Measurements from ENCODE around the gene LSAMP.
"Not testable (repeated sequence)": the region's sequence is repeated elsewhere in the genome, so short reads cannot be mapped to it uniquely, and the experiment has no call there.

The LSAMP gene

DNA sequence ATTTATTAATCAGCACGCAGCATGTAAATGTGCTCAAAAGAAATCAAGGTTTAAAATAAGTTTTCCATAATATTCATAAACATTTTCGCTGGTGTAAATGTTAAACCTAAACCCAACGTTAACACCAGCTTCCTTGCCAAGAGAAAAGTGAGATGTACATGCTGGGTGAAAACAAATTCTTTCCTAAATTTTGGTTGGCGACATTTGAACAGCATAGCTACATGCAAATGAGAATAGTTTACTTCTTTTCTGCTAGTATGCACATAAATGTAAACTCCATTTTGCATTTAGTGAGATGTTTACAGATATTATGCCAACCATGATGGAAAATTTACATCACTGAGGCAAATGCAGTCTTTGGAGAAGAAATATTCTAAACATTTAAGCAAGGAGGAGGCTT, 639.8 kb downstream of the LSAMP start:
- DNase-seq (ENCODE audit: low read depth, low spot score) = no peak
- POLR2A ChIA-PET = interaction anchor here (1.0 to 1.1 kb wide), 3 partner anchors 14 to 22 kb away, joined by 4 to 5 read pairs (median 5); no protein-coding TSS in a partner anchor
- CTCF ChIA-PET = interaction anchor here (1.0 to 7.2 kb wide), 8 partner anchors 10 to 588 kb away, joined by 3 to 49 read pairs (median 4); no protein-coding TSS in a partner anchor
- TF ChIP-seq, protein P1, sequence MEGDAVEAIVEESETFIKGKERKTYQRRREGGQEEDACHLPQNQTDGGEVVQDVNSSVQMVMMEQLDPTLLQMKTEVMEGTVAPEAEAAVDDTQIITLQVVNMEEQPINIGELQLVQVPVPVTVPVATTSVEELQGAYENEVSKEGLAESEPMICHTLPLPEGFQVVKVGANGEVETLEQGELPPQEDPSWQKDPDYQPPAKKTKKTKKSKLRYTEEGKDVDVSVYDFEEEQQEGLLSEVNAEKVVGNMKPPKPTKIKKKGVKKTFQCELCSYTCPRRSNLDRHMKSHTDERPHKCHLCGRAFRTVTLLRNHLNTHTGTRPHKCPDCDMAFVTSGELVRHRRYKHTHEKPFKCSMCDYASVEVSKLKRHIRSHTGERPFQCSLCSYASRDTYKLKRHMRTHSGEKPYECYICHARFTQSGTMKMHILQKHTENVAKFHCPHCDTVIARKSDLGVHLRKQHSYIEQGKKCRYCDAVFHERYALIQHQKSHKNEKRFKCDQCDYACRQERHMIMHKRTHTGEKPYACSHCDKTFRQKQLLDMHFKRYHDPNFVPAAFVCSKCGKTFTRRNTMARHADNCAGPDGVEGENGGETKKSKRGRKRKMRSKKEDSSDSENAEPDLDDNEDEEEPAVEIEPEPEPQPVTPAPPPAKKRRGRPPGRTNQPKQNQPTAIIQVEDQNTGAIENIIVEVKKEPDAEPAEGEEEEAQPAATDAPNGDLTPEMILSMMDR (IDR thresholded peaks at IDR 0.05; ENCODE audit: insufficient read depth, low read length, missing control alignments) = no peak
- no peak overlapping the region for H3K4me3 ChIP-seq (ENCODE audit: low read depth, low read length)

DNA sequence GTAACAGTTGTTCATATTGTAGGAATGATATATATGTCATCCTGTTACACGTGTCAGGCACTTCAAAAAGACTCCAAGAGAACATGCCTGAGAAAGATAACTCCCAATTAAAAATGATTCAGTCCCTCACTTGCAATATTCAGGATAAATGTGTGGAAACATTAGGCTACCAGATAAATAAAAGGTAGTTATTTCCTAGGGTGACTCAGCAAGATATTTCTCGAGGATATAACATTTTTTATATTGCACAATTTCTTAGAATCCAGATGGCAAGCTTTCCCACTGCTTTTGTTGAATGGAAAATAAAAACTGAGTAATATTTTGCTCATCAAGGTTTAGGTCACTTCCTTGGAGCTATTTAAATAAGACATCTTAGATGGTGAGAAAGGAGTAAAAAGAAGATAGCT, 640.6 kb downstream of the LSAMP start:
- CTCF ChIA-PET = interaction anchor here (1.0 to 7.2 kb wide), 8 partner anchors 11 to 587 kb away, joined by 3 to 49 read pairs (median 4); no protein-coding TSS in a partner anchor
- POLR2A ChIA-PET = interaction anchor here (0.8 to 1.1 kb wide), 4 partner anchors 13 to 21 kb away, joined by 3 to 5 read pairs (median 4); no protein-coding TSS in a partner anchor

GRCh38 chr3:115804200-115804599, 641.1 kb downstream of the LSAMP start:
- TF ChIP-seq, protein P1 (IDR thresholded peaks at IDR 0.05; ENCODE audit: insufficient read depth, low read length, missing control alignments) = no peak
- POLR2A ChIA-PET = interaction anchor here (1.0 to 1.1 kb wide), 3 partner anchors 12 to 20 kb away, joined by 4 to 5 read pairs (median 5); no protein-coding TSS in a partner anchor
- CTCF ChIA-PET = interaction anchor here (1.1 to 7.2 kb wide), 8 partner anchors 11 to 587 kb away, joined by 3 to 49 read pairs (median 4); no protein-coding TSS in a partner anchor
- H3K4me3 ChIP-seq (ENCODE audit: low read depth, low read length) = no peak overlapping the region
- no peak for DNase-seq (ENCODE audit: low read depth, low spot score)

More for the DNA sequence above, 640.6 kb downstream of the LSAMP start:
- no peak overlapping the region for H3K4me3 ChIP-seq (ENCODE audit: low read depth, low read length)
- TF ChIP-seq, protein P1 (IDR thresholded peaks at IDR 0.05; ENCODE audit: insufficient read depth, low read length, missing control alignments) = no peak
- peak; percentile 73 for DNase-seq (ENCODE audit: low read depth, low spot score)

- ChIA-PET POLR2A (no interaction called here), CTCF (interaction anchor here (0.9 to 7.2 kb wide), 6 partner anchors 11 to 586 kb away, joined by 3 to 49 read pairs (median 6); no protein-coding TSS in a partner anchor)
- no peak for DNase-seq (ENCODE audit: low read depth, low spot score)
- TF ChIP-seq, protein P1 (IDR thresholded peaks at IDR 0.05; ENCODE audit: insufficient read depth, low read length, missing control alignments) = no peak
- H3K4me3 ChIP-seq (ENCODE audit: low read depth, low read length) = no peak overlapping the region
Observed at GRCh38 chr3:115803661-115804060, 641.6 kb downstream of the LSAMP start.

GRCh38 chr3:115800489-115801075, 644.7 kb downstream of the LSAMP start:
- H3K4me3 ChIP-seq (ENCODE audit: low read depth, low read length) = no peak overlapping the region
- ChIA-PET CTCF (interaction anchor here (0.6 to 7.2 kb wide), 3 partner anchors 11 to 585 kb away, joined by 3 to 49 read pairs (median 3); no protein-coding TSS in a partner anchor), POLR2A (no interaction called here)

DNA sequence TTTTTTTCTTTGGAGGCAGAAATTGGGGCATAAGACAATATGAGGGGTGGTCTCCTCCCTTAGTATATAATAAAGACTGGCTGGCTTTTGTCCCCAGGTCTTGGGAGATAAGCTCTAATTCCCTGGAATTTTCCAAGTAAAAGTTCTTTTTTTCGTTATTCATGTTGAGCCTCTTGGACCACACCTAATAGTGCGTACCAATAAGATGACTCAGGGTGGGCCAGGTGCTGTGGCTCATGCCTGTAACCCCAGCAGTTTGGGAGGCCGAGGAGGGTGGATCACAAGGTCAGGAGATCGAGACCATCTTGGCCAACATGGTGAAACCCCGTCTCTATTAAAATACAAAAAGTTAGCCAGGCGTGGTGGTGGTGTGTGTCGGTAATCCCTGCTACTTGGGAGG, 645.2 kb downstream of the LSAMP start:
- H3K4me3 ChIP-seq (ENCODE audit: low read depth, low read length); POLR2A ChIA-PET; DNase-seq (ENCODE audit: low read depth, low spot score): not testable (repeated sequence)
- CTCF ChIA-PET = interaction anchor here (0.6 to 7.2 kb wide), 3 partner anchors 11 to 585 kb away, joined by 3 to 49 read pairs (median 3); no protein-coding TSS in a partner anchor

More at GRCh38 chr3:115800489-115801075, 644.7 kb downstream of the LSAMP start:
- TF ChIP-seq, protein P1 (IDR thresholded peaks at IDR 0.05; ENCODE audit: insufficient read depth, low read length, missing control alignments) = no peak
- no peak for DNase-seq (ENCODE audit: low read depth, low spot score)
